GM06990 (cell line): ENCODE results near the gene GAPT.

Source experiments
- DNase-seq: peaks from one replicate; pipeline ENCODE4 v3.0.0-alpha.2; 2011; ENCODE audit not compliant: insufficient read length; ENCODE audit errors: extremely low read depth
- H3K27me3 ChIP-seq: replicated peaks from 2 replicates; pipeline ENCODE4 v1.6.0; 2011; ENCODE audit warnings: low read length; ENCODE audit not compliant: control insufficient read depth, insufficient read depth
- H3K36me3 ChIP-seq: 2 replicates; pipeline ENCODE4 v1.5.1; 2011; ENCODE audit warnings: low read length; ENCODE audit not compliant: control insufficient read depth, insufficient read depth
- H3K4me3 ChIP-seq: replicated peaks from 2 replicates; pipeline ENCODE4 v1.5.1; 2011; ENCODE audit warnings: low read depth, mild to moderate bottlenecking, control low read depth, low read length
- TF ChIP-seq, protein P1 (sequence below): IDR thresholded peaks from 2 replicates; pipeline ENCODE4 v1.5.1; 2011; ENCODE audit warnings: low read length, control low read depth, mild to moderate bottlenecking, inconsistent platforms; ENCODE audit not compliant: insufficient read depth, poor library complexity, severe bottlenecking

The GAPT gene

DNA sequence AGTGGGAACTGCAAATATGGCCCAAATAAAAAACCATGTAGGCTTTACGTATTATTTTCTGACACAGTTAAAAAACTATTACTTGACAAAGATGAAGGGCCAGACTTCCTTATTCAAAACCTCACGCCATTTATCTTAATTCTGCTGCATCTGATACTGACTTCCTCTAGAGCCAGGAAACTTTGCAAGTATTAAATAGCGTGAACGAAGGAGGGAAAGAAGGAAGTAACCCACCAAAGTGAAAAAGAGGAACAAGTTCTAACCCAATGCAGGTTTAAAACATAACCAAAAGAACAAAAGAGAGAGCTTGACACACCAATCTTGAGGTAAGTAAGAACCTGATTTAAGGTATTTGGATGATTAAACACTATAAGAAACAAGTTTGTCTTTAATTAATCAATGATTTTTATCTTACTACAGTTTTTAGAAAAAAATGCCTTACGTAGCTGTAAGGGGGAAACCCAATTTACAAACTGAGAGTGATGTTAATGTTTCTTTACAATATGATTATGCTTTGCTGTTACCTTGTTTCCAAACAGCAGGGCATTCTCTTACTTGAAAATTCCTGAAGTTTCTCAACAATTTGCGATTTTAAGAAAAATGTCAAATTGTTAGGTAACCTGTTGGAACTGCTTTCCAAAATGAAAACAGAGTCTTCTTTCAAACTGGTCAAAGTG, at the start of gene GAPT:
Gene GAPT, plus strand, starts transcription at position 220 of the 677 bp plus-strand sequence. CDS start 3,102 bp downstream, outside the sequence.
- H3K27me3 ChIP-seq, result no peaks in the 10 kb centered on the region
- peak; percentile 37 for DNase-seq
- TF ChIP-seq, protein P1, sequence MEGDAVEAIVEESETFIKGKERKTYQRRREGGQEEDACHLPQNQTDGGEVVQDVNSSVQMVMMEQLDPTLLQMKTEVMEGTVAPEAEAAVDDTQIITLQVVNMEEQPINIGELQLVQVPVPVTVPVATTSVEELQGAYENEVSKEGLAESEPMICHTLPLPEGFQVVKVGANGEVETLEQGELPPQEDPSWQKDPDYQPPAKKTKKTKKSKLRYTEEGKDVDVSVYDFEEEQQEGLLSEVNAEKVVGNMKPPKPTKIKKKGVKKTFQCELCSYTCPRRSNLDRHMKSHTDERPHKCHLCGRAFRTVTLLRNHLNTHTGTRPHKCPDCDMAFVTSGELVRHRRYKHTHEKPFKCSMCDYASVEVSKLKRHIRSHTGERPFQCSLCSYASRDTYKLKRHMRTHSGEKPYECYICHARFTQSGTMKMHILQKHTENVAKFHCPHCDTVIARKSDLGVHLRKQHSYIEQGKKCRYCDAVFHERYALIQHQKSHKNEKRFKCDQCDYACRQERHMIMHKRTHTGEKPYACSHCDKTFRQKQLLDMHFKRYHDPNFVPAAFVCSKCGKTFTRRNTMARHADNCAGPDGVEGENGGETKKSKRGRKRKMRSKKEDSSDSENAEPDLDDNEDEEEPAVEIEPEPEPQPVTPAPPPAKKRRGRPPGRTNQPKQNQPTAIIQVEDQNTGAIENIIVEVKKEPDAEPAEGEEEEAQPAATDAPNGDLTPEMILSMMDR, result no peak
- no peak within 1 kb of the TSS for H3K4me3 ChIP-seq
- no peaks in the 10 kb centered on the region for H3K36me3 ChIP-seq

DNA sequence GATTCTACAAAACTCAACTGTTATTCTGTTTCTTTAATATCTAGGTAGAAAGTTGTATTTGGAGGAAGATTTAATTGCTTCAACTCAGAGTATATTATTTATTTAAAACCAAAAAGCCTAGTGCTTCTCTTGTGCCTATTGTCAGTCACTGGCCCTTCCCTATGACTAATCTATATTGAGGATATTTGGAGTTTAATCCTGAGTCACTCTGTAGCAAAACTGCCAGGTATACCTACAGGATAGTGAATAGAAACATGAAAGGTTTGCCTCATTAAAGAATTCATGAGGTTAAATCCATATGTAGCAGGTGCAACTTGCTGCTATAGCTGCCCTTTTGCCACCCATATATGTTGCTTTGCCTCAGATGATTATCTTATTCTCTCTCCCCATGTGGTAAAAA, 46.4 kb upstream of the GAPT start:
- Histone ChIP-seq H3K36me3 (no peaks in the 10 kb centered on the region), H3K4me3 (no peak overlapping the region), H3K27me3 (no peaks in the 10 kb centered on the region)
- TF ChIP-seq, protein P1, result no peak
- no peak for DNase-seq

DNA sequence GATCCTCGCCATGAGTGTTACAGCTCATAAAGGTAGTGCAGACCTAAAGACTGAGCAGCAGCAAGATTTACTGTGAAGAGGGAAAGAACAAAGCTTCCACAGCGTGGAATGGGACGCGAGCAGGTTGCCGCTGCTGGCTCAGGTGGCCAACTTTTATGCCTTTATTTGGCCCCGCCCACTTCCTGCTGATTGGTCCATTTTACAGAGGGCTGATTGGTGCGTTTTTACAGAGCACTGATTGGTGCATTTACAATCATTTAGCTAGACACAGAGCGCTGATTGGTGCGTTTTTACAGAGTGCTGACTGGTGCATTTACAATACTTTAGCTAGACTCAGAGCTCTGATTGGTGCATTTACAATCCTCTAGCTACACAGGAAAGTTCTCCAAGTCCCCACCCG, 45.2 kb upstream of the GAPT start:
- TF ChIP-seq, protein P1, result no peak
- Histone ChIP-seq H3K4me3 (no peak overlapping the region), H3K27me3 (no peaks in the 10 kb centered on the region), H3K36me3 (no peaks in the 10 kb centered on the region)
- no peak for DNase-seq

DNA sequence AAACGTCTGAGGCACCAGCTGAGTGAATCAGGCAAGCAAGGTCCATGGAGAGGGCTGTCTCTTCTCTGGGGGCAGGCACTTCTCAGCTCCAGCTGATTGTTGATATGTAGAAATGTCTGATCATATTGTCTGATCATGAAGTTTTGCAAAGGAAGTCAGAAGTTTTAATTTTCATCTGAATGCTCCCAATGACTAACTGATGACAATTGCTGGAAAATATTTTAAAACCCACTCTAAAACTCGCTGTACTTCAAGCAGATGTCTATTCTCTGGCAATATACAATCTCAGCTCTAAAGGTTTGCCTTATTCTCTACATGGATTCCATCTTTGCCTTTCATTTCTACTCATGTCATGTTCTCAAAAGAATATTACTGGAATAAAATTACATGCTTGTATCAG, 44.0 kb upstream of the GAPT start:
- Histone ChIP-seq H3K4me3 (no peak overlapping the region), H3K36me3 (no peaks in the 10 kb centered on the region), H3K27me3 (no peaks in the 10 kb centered on the region)
- TF ChIP-seq, protein P1, result no peak
- no peak for DNase-seq

DNA sequence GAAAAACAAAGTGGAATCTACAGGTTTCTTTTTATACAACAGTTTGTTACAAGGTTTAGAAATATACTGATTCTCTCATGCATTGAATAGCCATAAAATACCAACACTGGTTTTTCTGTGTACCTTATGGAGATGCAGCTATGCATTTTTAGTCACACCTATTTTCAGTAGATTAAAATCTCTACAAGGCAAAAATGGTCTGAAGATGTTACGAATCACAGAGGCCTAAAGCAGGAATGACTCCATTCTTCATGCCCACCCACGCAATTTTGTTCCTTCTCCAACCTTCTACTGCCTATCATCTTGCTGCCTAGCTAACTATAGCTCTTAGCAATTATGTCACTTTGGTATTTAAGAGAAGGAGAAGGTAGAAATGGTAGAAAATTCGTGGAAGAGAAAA, 41.2 kb upstream of the GAPT start:
- TF ChIP-seq, protein P1, result no peak
- H3K4me3 ChIP-seq, result no peak overlapping the region
- no peaks in the 10 kb centered on the region for H3K27me3 ChIP-seq
- DNase-seq, result no peak
- no peaks in the 10 kb centered on the region for H3K36me3 ChIP-seq
